Dendritic cell treated with granulocyte-macrophage colony-stimulating factor and Interleukin-4, amounts not matched to agents 40 ng/mL and 50 ng/mL, for 4 days (primary cell): ENCODE measurements around the gene KRTAP10-8.
"Not testable (repeated sequence)": the region's sequence is repeated elsewhere in the genome, so short reads cannot be mapped to it uniquely, and the experiment has no call there.

Source experiments
- H3K27ac Mint-ChIP-seq: one replicate; pipeline ENCODE4 v1.8.0; 2022; ENCODE audit warnings: mild to moderate bottlenecking, mixed read lengths
- H3K27me3 Mint-ChIP-seq: one replicate; pipeline ENCODE4 v1.8.0; 2022; ENCODE audit warnings: mild to moderate bottlenecking, mixed read lengths
- H3K36me3 Mint-ChIP-seq: one replicate; pipeline ENCODE4 v1.8.0; 2022; ENCODE audit warnings: low read depth, mixed read lengths
- H3K4me1 Mint-ChIP-seq: one replicate; pipeline ENCODE4 v1.8.0; 2022; ENCODE audit warnings: low read depth, mixed read lengths
- H3K4me3 Mint-ChIP-seq: one replicate; pipeline ENCODE4 v1.8.0; 2022; ENCODE audit warnings: mild to moderate bottlenecking, moderate library complexity, mixed read lengths
- H3K9me3 Mint-ChIP-seq: one replicate; pipeline ENCODE4 v1.8.0; 2022; ENCODE audit warnings: mixed read lengths
- intact Hi-C: fragments of 100-400 bp; cut with micrococcal nuclease; formaldehyde crosslinking; loops from one replicate; pipeline ENCODE4 v1.15.0; 2022

The KRTAP10-8 gene

GRCh38 chr21:44573630-44574456, 38.0 kb upstream of the KRTAP10-8 start, which contains the start of gene KRTAP10-4:
Gene KRTAP10-4 (plus strand): TSS chr21:44573729. CDS start chr21:44573759, 30 bp downstream.
- intact Hi-C loops, H3K4me3 Mint-ChIP-seq, H3K36me3 Mint-ChIP-seq, H3K27ac Mint-ChIP-seq, H3K4me1 Mint-ChIP-seq: not testable (repeated sequence)
- H3K27me3 Mint-ChIP-seq = peaks cover 36% of the 10 kb centered on the region
- peaks cover 14% of the 10 kb centered on the region for H3K9me3 Mint-ChIP-seq

GRCh38 chr21:44574457-44575306, 37.2 kb upstream of the KRTAP10-8 start:
- Mint-ChIP-seq H3K27me3 (peaks cover 39% of the 10 kb centered on the region), H3K27ac (no peak overlapping the region), H3K4me1 (no peaks in the 10 kb centered on the region), H3K4me3 (no peak overlapping the region), H3K36me3 (no peaks in the 10 kb centered on the region), H3K9me3 (peaks cover 17% of the 10 kb centered on the region)
- intact Hi-C loops = no loop called here

GRCh38 chr21:44575307-44576024, 36.4 kb upstream of the KRTAP10-8 start:
- intact Hi-C loops = no loop called here
- Mint-ChIP-seq H3K4me1 (no peaks in the 10 kb centered on the region), H3K27me3 (peaks cover 44% of the 10 kb centered on the region), H3K4me3 (no peak overlapping the region), H3K36me3 (no peaks in the 10 kb centered on the region), H3K27ac (no peak overlapping the region), H3K9me3 (peaks cover 24% of the 10 kb centered on the region)

GRCh38 chr21:44576025-44576420, 35.9 kb upstream of the KRTAP10-8 start:
- no peaks in the 10 kb centered on the region for H3K36me3 Mint-ChIP-seq
- no peak overlapping the region for H3K27ac Mint-ChIP-seq
- no peaks in the 10 kb centered on the region for H3K4me1 Mint-ChIP-seq
- peaks cover 46% of the 10 kb centered on the region for H3K27me3 Mint-ChIP-seq
- intact Hi-C loops = no loop called here
- H3K9me3 Mint-ChIP-seq = peaks cover 30% of the 10 kb centered on the region
- H3K4me3 Mint-ChIP-seq = no peak overlapping the region

- peaks cover 45% of the 10 kb centered on the region for H3K9me3 Mint-ChIP-seq
- H3K27me3 Mint-ChIP-seq = peaks cover 48% of the 10 kb centered on the region
Measured at GRCh38 chr21:44578371-44579055, 33.4 kb upstream of the KRTAP10-8 start.

GRCh38 chr21:44579056-44579832, 32.6 kb upstream of the KRTAP10-8 start:
- intact Hi-C loops = no loop called here
- H3K4me3 Mint-ChIP-seq = no peak overlapping the region
- H3K27ac Mint-ChIP-seq = no peak overlapping the region
- H3K4me1 Mint-ChIP-seq = no peaks in the 10 kb centered on the region
- H3K9me3 Mint-ChIP-seq = peaks cover 45% of the 10 kb centered on the region
- H3K27me3 Mint-ChIP-seq = peaks cover 42% of the 10 kb centered on the region
- H3K36me3 Mint-ChIP-seq = no peaks in the 10 kb centered on the region

More at GRCh38 chr21:44578371-44579055, 33.4 kb upstream of the KRTAP10-8 start:
- no peaks in the 10 kb centered on the region for H3K36me3 Mint-ChIP-seq
- H3K4me3 Mint-ChIP-seq = no peak overlapping the region
- intact Hi-C loops = no loop called here
- no peak overlapping the region for H3K27ac Mint-ChIP-seq
- H3K4me1 Mint-ChIP-seq = no peaks in the 10 kb centered on the region

- Mint-ChIP-seq H3K27ac (no peak overlapping the region), H3K36me3 (no peaks in the 10 kb centered on the region), H3K27me3 (peaks cover 37% of the 10 kb centered on the region), H3K4me1 (no peaks in the 10 kb centered on the region), H3K9me3 (peaks cover 45% of the 10 kb centered on the region), H3K4me3 (no peak overlapping the region)
- intact Hi-C loops = no loop called here
Measured at GRCh38 chr21:44579833-44580144, 32.1 kb upstream of the KRTAP10-8 start.

GRCh38 chr21:44580231-44580821, 31.6 kb upstream of the KRTAP10-8 start, which contains the start of gene KRTAP10-5:
Gene KRTAP10-5 (minus strand): TSS chr21:44580604. CDS start chr21:44580578, 26 bp downstream.
- Mint-ChIP-seq H3K27me3 (peaks cover 38% of the 10 kb centered on the region), H3K9me3 (peaks cover 46% of the 10 kb centered on the region)
- intact Hi-C loops, H3K4me3 Mint-ChIP-seq, H3K36me3 Mint-ChIP-seq, H3K27ac Mint-ChIP-seq, H3K4me1 Mint-ChIP-seq: not testable (repeated sequence)

- Mint-ChIP-seq H3K9me3 (peaks cover 53% of the 10 kb centered on the region), H3K27me3 (peaks cover 41% of the 10 kb centered on the region), H3K36me3 (no peaks in the 10 kb centered on the region), H3K27ac (no peak overlapping the region), H3K4me3 (no peak overlapping the region), H3K4me1 (no peaks in the 10 kb centered on the region)
- intact Hi-C loops = no loop called here
Measured at GRCh38 chr21:44581158-44581557, 30.7 kb upstream of the KRTAP10-8 start.

- H3K4me1 Mint-ChIP-seq = no peaks in the 10 kb centered on the region
- H3K9me3 Mint-ChIP-seq = peaks cover 45% of the 10 kb centered on the region
- peaks cover 44% of the 10 kb centered on the region for H3K27me3 Mint-ChIP-seq
- intact Hi-C loops = no loop called here
- H3K27ac Mint-ChIP-seq = no peak overlapping the region
- H3K36me3 Mint-ChIP-seq = no peaks in the 10 kb centered on the region
- H3K4me3 Mint-ChIP-seq = no peak overlapping the region
Measured at GRCh38 chr21:44582055-44582454, 29.8 kb upstream of the KRTAP10-8 start.

- peaks cover 39% of the 10 kb centered on the region for H3K9me3 Mint-ChIP-seq
- no peaks in the 10 kb centered on the region for H3K36me3 Mint-ChIP-seq
- no peak overlapping the region for H3K4me3 Mint-ChIP-seq
- H3K27me3 Mint-ChIP-seq = peaks cover 43% of the 10 kb centered on the region
- H3K4me1 Mint-ChIP-seq = no peaks in the 10 kb centered on the region
- intact Hi-C loops = no loop called here
- no peak overlapping the region for H3K27ac Mint-ChIP-seq
Measured at GRCh38 chr21:44583089-44583799, 28.6 kb upstream of the KRTAP10-8 start.

- Mint-ChIP-seq H3K36me3 (no peaks in the 10 kb centered on the region), H3K4me1 (no peaks in the 10 kb centered on the region), H3K9me3 (peaks cover 39% of the 10 kb centered on the region), H3K4me3 (no peak overlapping the region), H3K27ac (no peak overlapping the region), H3K27me3 (peaks cover 43% of the 10 kb centered on the region)
- intact Hi-C loops = no loop called here
Measured at GRCh38 chr21:44583800-44584147, 28.1 kb upstream of the KRTAP10-8 start.
